GM21367 (cell line): ENCODE measurements around the gene KIAA1614.

ENCODE experiments used
- ATAC-seq: cut with Tn5 transposase; IDR thresholded peaks from one replicate; pipeline ENCODE4 v1.9.1; 2021; ENCODE audit not compliant: unreplicated experiment

KIAA1614 gene

DNA sequence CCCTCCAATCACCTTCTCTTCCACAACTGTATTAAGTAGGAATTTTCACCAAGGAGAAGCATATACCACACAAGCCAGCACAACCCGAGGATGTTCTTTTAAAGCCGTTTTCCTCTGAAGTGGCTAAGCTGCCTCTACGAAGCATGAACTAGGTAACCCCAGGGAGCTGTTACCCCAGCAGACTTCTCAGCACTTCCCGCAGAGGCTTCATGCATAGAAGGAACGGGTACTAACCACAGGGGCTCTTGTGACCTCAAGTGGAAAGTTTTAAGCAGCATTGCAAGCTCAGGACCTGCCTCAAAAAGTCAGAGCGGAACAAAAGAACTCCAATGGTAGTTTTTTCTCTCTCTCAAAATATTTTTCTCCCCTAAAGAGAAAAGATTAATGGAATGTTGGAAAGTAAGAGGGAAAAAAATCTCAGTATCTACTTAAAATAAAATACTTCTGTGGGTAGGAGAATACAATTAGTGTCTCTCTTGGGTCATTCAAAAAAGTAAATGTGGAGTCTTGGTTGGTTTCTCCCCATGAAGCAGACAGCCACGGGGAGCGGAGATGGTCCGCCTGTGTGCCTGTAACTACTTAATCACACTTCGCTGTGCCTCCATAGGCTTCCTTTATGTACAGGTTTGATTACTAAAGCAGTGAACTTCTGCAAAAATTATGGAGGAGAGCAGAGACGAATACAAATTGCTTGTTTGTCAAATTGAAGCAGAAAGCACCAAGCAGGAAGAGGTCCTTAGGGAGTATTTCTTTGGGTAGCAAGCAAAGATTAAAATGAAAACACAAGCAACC is 69.1 kb downstream of the KIAA1614 start:
- peak; percentile 94 for ATAC-seq

DNA sequence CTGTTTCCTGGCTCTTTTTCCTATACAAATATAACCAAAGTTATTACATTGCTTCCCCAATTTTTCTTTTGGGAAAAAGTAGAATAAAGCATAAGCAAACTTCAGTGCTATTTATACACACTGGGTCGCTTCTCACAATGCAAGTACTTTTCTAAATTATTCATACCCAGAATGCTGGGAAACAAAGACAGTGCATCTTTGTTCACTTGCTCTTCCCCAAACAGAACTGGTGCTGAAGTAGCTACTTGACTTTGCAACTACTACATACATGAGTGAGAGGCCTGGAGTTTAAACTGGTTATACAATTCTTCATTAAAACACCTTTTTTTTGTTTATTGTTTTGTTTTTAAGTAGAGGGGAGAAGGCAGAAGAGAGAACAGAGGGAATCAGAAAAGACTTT is 69.7 kb downstream of the KIAA1614 start:
- ATAC-seq, result no peak

DNA sequence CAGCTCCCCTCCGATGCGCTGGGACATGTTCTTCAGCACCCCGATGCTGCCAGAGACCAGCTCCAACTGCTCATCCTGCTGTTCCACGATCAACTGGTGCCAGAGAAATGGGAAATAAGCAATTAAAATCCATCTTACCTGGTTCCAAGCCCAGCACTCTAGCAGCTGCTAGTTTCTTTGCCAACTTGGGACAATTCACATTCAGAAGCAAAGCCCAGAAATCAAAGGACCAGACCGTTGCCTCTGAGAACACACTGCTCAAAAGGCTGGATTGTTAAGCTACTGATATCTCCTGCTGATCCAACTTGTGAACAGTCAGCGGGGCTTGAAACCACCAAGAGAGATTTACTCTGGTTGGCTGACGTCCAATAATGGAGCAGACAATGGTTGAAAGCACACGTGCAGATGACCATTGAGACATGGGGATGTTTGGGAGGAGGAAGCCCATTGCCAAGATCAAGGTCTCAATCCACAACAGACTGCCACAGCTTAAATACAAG is 75.6 kb downstream of the KIAA1614 start:
- ATAC-seq, result no peak

DNA sequence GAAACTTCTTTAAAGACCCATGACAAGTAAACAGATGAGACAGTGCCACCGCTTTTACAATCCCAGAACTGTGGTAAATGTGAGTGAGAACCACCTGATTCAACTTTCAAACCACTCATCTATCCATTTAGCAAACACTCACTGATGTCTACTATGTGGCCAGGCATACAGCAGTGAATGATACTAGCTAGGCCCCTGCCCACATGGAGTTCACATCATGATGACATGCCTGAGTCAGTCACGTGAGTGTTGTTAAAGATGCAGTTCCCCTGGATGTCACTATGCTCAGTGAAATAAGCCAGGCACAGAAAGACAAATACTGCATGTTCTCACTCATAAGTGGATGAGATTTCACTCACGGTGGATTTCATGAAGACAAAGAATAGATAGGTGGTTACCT is 81.6 kb downstream of the KIAA1614 start:
- no peak for ATAC-seq

GRCh38 chr1:180997843-180998504 is 85.3 kb downstream of the KIAA1614 start:
- ATAC-seq, result no peak
